HTR-8/SVneo (cell line): ENCODE results near the gene NISCH.

Experiments used
- DNase-seq: peaks from one replicate; pipeline ENCODE4 v3.0.0; 2011; ENCODE audit warnings: low spot score, mixed read lengths; ENCODE audit not compliant: insufficient read length
- FAIRE-seq: peaks from 2 replicates; lab custom pipeline; 2011; peaks lifted over from hg19 to GRCh38; lab: Jason Lieb, UNC

NISCH gene

GRCh38 chr3:52434491-52435115 is 20.8 kb upstream of the NISCH start:
- FAIRE-seq (no peak), DNase-seq (no peak)

- FAIRE-seq (no peak), DNase-seq (no peak)
Measured at GRCh38 chr3:52435246-52436101, 19.9 kb upstream of the NISCH start.

- no peak for DNase-seq
- FAIRE-seq = no peak
Measured at GRCh38 chr3:52436500-52437149, 18.8 kb upstream of the NISCH start.

- no peak for DNase-seq
- FAIRE-seq = no peak
Measured at GRCh38 chr3:52437326-52438103, 17.9 kb upstream of the NISCH start.

- DNase-seq (no peak), FAIRE-seq (no peak)
Measured at GRCh38 chr3:52438104-52438376, 17.4 kb upstream of the NISCH start.

GRCh38 chr3:52438579-52439425 is 16.6 kb upstream of the NISCH start:
- DNase-seq (no peak), FAIRE-seq (no peak)

GRCh38 chr3:52439426-52440248 is 15.8 kb upstream of the NISCH start:
- no peak for FAIRE-seq

GRCh38 chr3:52440249-52440551 is 15.2 kb upstream of the NISCH start:
- FAIRE-seq (no peak), DNase-seq (no peak)

More at GRCh38 chr3:52439426-52440248, 15.8 kb upstream of the NISCH start:
- DNase-seq = no peak

- DNase-seq (no peak), FAIRE-seq (no peak)
Measured at GRCh38 chr3:52440671-52441070, 14.7 kb upstream of the NISCH start.

- DNase-seq = no peak
- peak; percentile 74 for FAIRE-seq
Measured at GRCh38 chr3:52441091-52441771, 14.2 kb upstream of the NISCH start.

GRCh38 chr3:52441772-52442332 is 13.6 kb upstream of the NISCH start:
- DNase-seq (no peak), FAIRE-seq (no peak)

- FAIRE-seq = no peak
- DNase-seq = no peak
Measured at GRCh38 chr3:52442409-52443267, 12.8 kb upstream of the NISCH start.

GRCh38 chr3:52443268-52443610 is 12.2 kb upstream of the NISCH start:
- FAIRE-seq (no peak), DNase-seq (no peak)

- no peak for FAIRE-seq
- DNase-seq = no peak
Measured at GRCh38 chr3:52443791-52444687, 11.4 kb upstream of the NISCH start.

- no peak for FAIRE-seq
- no peak for DNase-seq
Measured at GRCh38 chr3:52444860-52445793, 10.3 kb upstream of the NISCH start, which contains the start of gene SEMA3G. Gene SEMA3G (minus strand): TSS chr3:52445103. CDS start chr3:52445027, 76 bp downstream.
